ENCODE measurements around the gene ACVR2B.

The ACVR2B gene

GRCh38 chr3:38533285-38533976 lies 79.7 kb downstream of the ACVR2B start:
- DNase-seq (ENCODE audit: low spot score): no peak

GRCh38 chr3:38534180-38534579 lies 80.5 kb downstream of the ACVR2B start:
- no peak for DNase-seq (ENCODE audit: low spot score)

GRCh38 chr3:38534604-38535003 lies 80.9 kb downstream of the ACVR2B start:
- no peak for DNase-seq (ENCODE audit: low spot score)

DNA sequence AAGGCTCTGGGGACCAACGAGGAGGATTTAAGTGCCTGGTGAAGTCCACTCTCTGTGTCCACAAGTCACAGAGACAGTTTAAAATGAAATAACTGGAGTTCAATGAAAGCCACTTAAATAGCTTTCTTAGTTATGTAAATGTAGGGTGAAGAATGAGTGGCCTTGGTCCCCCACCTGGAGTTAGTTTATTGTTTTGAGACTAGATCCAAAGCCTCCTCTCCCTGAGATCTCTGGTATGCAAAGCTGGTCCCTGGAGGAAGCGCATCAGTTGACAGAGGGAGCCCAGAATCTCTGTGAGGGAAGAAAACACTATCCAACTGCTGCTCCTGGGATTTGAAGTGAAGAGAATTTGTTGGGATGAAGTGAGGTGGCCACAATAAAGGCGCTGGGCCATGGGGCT lies 83.0 kb downstream of the ACVR2B start:
- no peak for DNase-seq (ENCODE audit: low spot score)

DNA sequence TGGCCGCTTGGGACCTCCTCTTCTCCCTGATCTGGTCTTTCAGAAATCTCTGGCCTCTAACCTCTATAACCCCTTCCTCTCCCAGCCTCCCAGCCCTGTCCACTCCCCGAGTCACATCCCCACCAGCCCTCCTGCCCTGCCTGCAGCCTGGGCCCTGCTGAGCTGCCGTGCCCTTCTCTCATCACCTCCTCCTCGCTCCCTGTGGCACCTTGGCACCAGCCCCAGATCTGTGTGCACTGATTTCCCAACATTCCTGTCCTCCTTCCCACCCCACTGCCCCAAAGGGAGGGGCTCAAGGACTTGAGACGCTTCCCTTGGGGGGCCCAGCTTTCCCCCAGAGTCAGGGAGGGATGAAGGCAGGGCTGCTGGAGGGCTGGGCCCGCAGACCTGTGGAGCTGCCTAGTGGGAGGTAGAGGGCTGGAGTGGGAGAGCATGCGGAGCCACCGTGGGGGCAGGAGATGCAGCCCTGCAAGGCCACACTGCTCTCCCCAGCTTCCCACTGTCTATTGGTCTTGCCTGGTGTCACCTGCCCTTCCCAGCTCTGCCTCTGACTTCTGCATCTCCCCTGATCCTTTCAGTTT lies 85.2 kb downstream of the ACVR2B start:
- DNase-seq (ENCODE audit: low spot score): no peak

GRCh38 chr3:38541806-38542205 lies 88.1 kb downstream of the ACVR2B start:
- DNase-seq (ENCODE audit: low spot score): no peak

Data from SW480 (cell line).